K562 (cell line): ENCODE results near the gene WDR46. TPM values are rescaled to one million over a fixed set of nuclear protein-coding genes. Genes with fewer than 3 reads are reported as not detected.

Experiments used
- ATAC-seq: fragments of 200-7000 bp; cut with Tn5 transposase; 3 replicates; pipeline ENCODE4 v1.9.1; 2020; ENCODE audit warnings: moderate library complexity
- BruUV-seq: library from RNA; stranded (reverse); fragments of 400-500 nt; replicated peaks from 2 replicates; lab custom pipeline; 2021; lab: Mats Ljungman, UMichigan
- CTCF ChIA-PET: fragments of 300-600 bp; formaldehyde crosslinking; extraction: SDS; loops from one replicate; lab custom pipeline; 2021; ENCODE audit warnings: low intra/inter-chr PET ratio; lab: Yijun Ruan, JAX
- POLR2A ChIA-PET: fragments of 300-600, 350-650 bp; sonication (Branson Sonifier 250); formaldehyde crosslinking; extraction: SDS; loops from one replicate; lab custom pipeline; 2021; ENCODE audit warnings: antibody characterized with exemption, inconsistent platforms; lab: Yijun Ruan, JAX
- DNase-seq, 4 experiments: peaks; one replicate each; pipeline versions ENCODE4 v3.0.0 to v3.0.0-alpha.2; 2011 to 2018; ENCODE audit warnings: low spot score in 3 of 4, mixed read lengths in 3 of 4; ENCODE audit errors: extremely low read depth in 1 of 4
- FAIRE-seq: peaks from 2 replicates; lab custom pipeline; 2011; peaks lifted over from hg19 to GRCh38; lab: Jason Lieb, UNC
- H2AFZ ChIP-seq: 2 replicates; pipeline ENCODE4 v1.6.0; 2011; ENCODE audit warnings: low read depth, low read length, control low read depth, inconsistent platforms
- H3K27ac ChIP-seq: fragments of 200-600 bp; 3 replicates; pipeline ENCODE4 v1.8.0; 2011; ENCODE audit warnings: low read depth, mild to moderate bottlenecking, control low read depth, inconsistent platforms, low read length, moderate library complexity, mixed read lengths; ENCODE audit errors: extremely low read depth
- H3K27me3 ChIP-seq, 2 experiments: fragments of 300-600 bp in 1 of 2; 2 replicates in 1 of 2; 3 replicates in 1 of 2; pipeline versions ENCODE4 v1.6.0 to v1.8.0; 2011; ENCODE audit warnings: inconsistent platforms in 2 of 2, low read length in 2 of 2, mild to moderate bottlenecking in 1 of 2, mixed read lengths in 1 of 2, moderate library complexity in 1 of 2; ENCODE audit not compliant: control insufficient read depth in 2 of 2, insufficient read depth in 2 of 2
- H3K36me3 ChIP-seq: fragments of 300-600 bp; 3 replicates; pipeline ENCODE4 v1.8.0; 2011; ENCODE audit warnings: mild to moderate bottlenecking, low read length, inconsistent platforms; ENCODE audit not compliant: control insufficient read depth, insufficient read depth
- H3K4me1 ChIP-seq, 2 experiments: fragments of 200-600 bp in 1 of 2; replicated peaks in 1 of 2; 2 replicates in 1 of 2; 3 replicates in 1 of 2; pipeline versions ENCODE4 v1.5.1 to v1.8.0; 2011; ENCODE audit warnings: inconsistent platforms in 2 of 2, low read length in 2 of 2, mild to moderate bottlenecking in 1 of 2, mixed read lengths in 1 of 2, moderate library complexity in 1 of 2; ENCODE audit not compliant: control insufficient read depth in 2 of 2, insufficient read depth in 2 of 2
- H3K4me2 ChIP-seq: 2 replicates; pipeline ENCODE4 v1.6.1; 2011; ENCODE audit warnings: low read length, control low read depth, inconsistent platforms, mixed read lengths; ENCODE audit not compliant: insufficient read depth
- H3K4me3 ChIP-seq: fragments of 200-600 bp; sonication (generic), shearing (Covaris generic); 2 replicates; pipeline ENCODE4 v1.5.1; 2016; ENCODE audit warnings: control low read depth, inconsistent platforms
- H3K79me2 ChIP-seq: fragments of 200-600 bp; 3 replicates; pipeline ENCODE4 v1.8.0; 2011; ENCODE audit warnings: low read length, inconsistent platforms; ENCODE audit not compliant: control insufficient read depth, insufficient read depth
- H3K9ac ChIP-seq, 2 experiments: 2 replicates each; pipeline versions ENCODE4 v1.6.0 to v1.6.1; 2011; ENCODE audit warnings: low read depth in 2 of 2, low read length in 2 of 2, control low read depth in 1 of 2, inconsistent platforms in 1 of 2, mild to moderate bottlenecking in 1 of 2, mixed read lengths in 1 of 2; ENCODE audit not compliant: insufficient read depth in 1 of 2
- H3K9me1 ChIP-seq: one replicate; pipeline ENCODE4 v1.6.0; 2011; ENCODE audit warnings: inconsistent platforms, mild to moderate bottlenecking, low read length, moderate library complexity; ENCODE audit not compliant: control insufficient read depth, insufficient read depth
- H3K9me3 ChIP-seq: replicated peaks from 2 replicates; pipeline ENCODE4 v1.5.1; 2011; ENCODE audit warnings: low read depth, low read length, inconsistent platforms; ENCODE audit not compliant: control insufficient read depth, insufficient read depth
- H4K20me1 ChIP-seq: replicated peaks from 2 replicates; pipeline ENCODE4 v1.6.1; 2011; ENCODE audit warnings: low read length, inconsistent platforms, mixed read lengths; ENCODE audit not compliant: control insufficient read depth, insufficient read depth
- ADNP ChIP-seq: fragments of 200-800 bp; sonication (Bioruptor generic); IDR thresholded peaks from 2 replicates; pipeline ENCODE4 v1.6.1; 2016; ENCODE audit warnings: missing genetic modification characterization, missing compliant biosample characterization
- GTF2B ChIP-seq: IDR thresholded peaks from 2 replicates; pipeline ENCODE4 v1.6.1; 2011; ENCODE audit not compliant: insufficient read length; ENCODE audit errors: extremely low read depth
- HIVEP1 ChIP-seq: fragments of 250-450 bp; sonication (Bioruptor Pico); IDR thresholded peaks from 2 replicates; pipeline ENCODE4 v1.4.0; 2020; ENCODE audit warnings: mild to moderate bottlenecking
- MXI1 ChIP-seq: IDR thresholded peaks from 2 replicates; pipeline ENCODE4 v1.6.1; 2011; ENCODE audit warnings: low read depth, mild to moderate bottlenecking, improper control_type of control experiment, low read length
- PATZ1 ChIP-seq: fragments of 250-450 bp; sonication (Bioruptor Pico); IDR thresholded peaks from 2 replicates; pipeline ENCODE4 v1.5.0; 2020; ENCODE audit warnings: mild to moderate bottlenecking, borderline replicate concordance
- PHF20 ChIP-seq: fragments of 450-650 bp; IDR thresholded peaks from 2 replicates; pipeline ENCODE4 v1.6.1; 2018; ENCODE audit not compliant: partially characterized antibody
- POLR2H ChIP-seq: IDR thresholded peaks from 2 replicates; pipeline ENCODE4 v1.6.1; 2016; ENCODE audit warnings: missing genetic modification characterization, low read depth, mild to moderate bottlenecking, control low read depth, missing compliant biosample characterization, moderate library complexity
- RB1 ChIP-seq: fragments of 450-650 bp; IDR thresholded peaks from 2 replicates; pipeline ENCODE4 v1.6.1; 2017; ENCODE audit warnings: low read depth, mild to moderate bottlenecking
- SNRNP70 ChIP-seq: fragments of 200-400 bp; formaldehyde crosslinking; optimal IDR thresholded peaks from 2 replicates; pipeline ENCODE3; 2017; ENCODE audit warnings: low read depth, low read length
- STAT5A ChIP-seq: IDR thresholded peaks from 2 replicates; pipeline ENCODE4 v1.6.1; 2012; ENCODE audit warnings: low read length, inconsistent platforms, borderline replicate concordance
- YY1 ChIP-seq, 3 experiments: IDR thresholded peaks; 2 replicates each; pipeline ENCODE4 v1.6.1; 2011; ENCODE audit warnings: low read length in 2 of 3, mild to moderate bottlenecking in 2 of 3, moderate library complexity in 2 of 3, borderline replicate concordance in 1 of 3, control low read depth in 1 of 3, low read depth in 1 of 3; ENCODE audit not compliant: insufficient read depth in 3 of 3, insufficient replicate concordance in 2 of 3, control insufficient read depth in 1 of 3, insufficient read length in 1 of 3; ENCODE audit errors: extremely low read depth in 1 of 3
- ZNF133 ChIP-seq: fragments of 250-450 bp; sonication (Bioruptor Pico); IDR thresholded peaks from 2 replicates; pipeline ENCODE4 v1.4.0; 2020; ENCODE audit warnings: mild to moderate bottlenecking
- WGBS: fragments of 100-300 bp; shearing (Covaris generic); methylation state at CpG from one replicate; pipeline ENCODE4 v1.1.6; 2016; ENCODE audit warnings: low coverage, mixed read lengths; ENCODE audit not compliant: insufficient coverage; ENCODE audit errors: missing lambda C conversion rate; 5-methylcytosine and 5-hydroxymethylcytosine counted together
- in situ Hi-C: fragments of 300-500 bp; cut with MboI; formaldehyde crosslinking; loops from 4 replicates; pipeline ENCODE4 v1.15.0; 2018; ENCODE audit warnings: inconsistent platforms, mixed read lengths
- intact Hi-C: fragments of 100-400 bp; cut with micrococcal nuclease; formaldehyde crosslinking; loops from 2 replicates; pipeline ENCODE4 v1.14.2; 2022
- polyA plus RNA-seq, 8 experiments: library from polyadenylated mRNA; depleted of rRNA in 4 of 8; stranded (reverse) in 5 of 8; unstranded in 3 of 8; fragments of >200 nt; fragmentation: Nextera tagmentation in 2 of 8; fragmentation: Illumina TruSeq in 1 of 8; extraction: Ambion mirVana in 2 of 8; extraction: Trizol in 1 of 8; gene quantifications; 2 replicates each; pipeline versions ENCODE4 v1.2.1 to v1.2.3, GENCODE V29; 2011 to 2014; ENCODE audit warnings: inconsistent platforms in 1 of 8, missing spikeins in 1 of 8
- total RNA-seq, 7 experiments: library from RNA; depleted of rRNA in 6 of 7; stranded (reverse); fragments of >200 nt in 6 of 7; fragmentation: Illumina TruSeq in 2 of 7; extraction: Trizol in 2 of 7; gene quantifications; 2 replicates each; pipeline versions ENCODE4 v1.2.1 to v1.2.3, GENCODE V29; 2011 to 2021; ENCODE audit warnings: low replicate concordance in 1 of 7
- TF ChIP-seq, protein P1 (sequence below): sonication (generic); formaldehyde crosslinking; IDR thresholded peaks from 2 replicates; pipeline ENCODE4 v1.8.0; 2022; ENCODE audit warnings: missing genetic modification reagents, mild to moderate bottlenecking, moderate library complexity, borderline replicate concordance
- TF ChIP-seq, protein P2 (sequence below), 2 experiments: IDR thresholded peaks; 2 replicates each; pipeline ENCODE4 v1.6.1; 2011; ENCODE audit warnings: borderline replicate concordance in 1 of 2, control low read depth in 1 of 2, low read depth in 1 of 2, low read length in 1 of 2, mild to moderate bottlenecking in 1 of 2, mixed read lengths in 1 of 2, moderate library complexity in 1 of 2; ENCODE audit not compliant: insufficient read depth in 1 of 2, insufficient read length in 1 of 2, poor library complexity in 1 of 2, severe bottlenecking in 1 of 2; ENCODE audit errors: extremely low read depth in 1 of 2

WDR46 gene
- total and polyA plus RNA-seq, 9 of the 15 experiments (the other 6 are each of a cell fraction or from before 2014, with no cell fraction given) = 8.9 to 146 (median 93.1) TPM

- peak within 1 kb of the TSS; percentile 90 for H3K27ac ChIP-seq
- in situ Hi-C loops = no loop called here
- H3K27me3 ChIP-seq = no peaks in the 10 kb centered on the region
- H3K4me2 ChIP-seq = peak within 1 kb of the TSS; percentile 95
- BruUV-seq = TSS peak; percentile 45
- H3K4me1 ChIP-seq = peaks cover 35 to 53% of the 10 kb centered on the region in 2 experiments
- 2% methylated on average over 41 of the region's 47 CpGs for WGBS
- DNase-seq (peak; percentile 60 to 71 (median 62)), FAIRE-seq (no peak), ATAC-seq (peak; percentile 26)
- intact Hi-C loops = loop anchor here (1.0 to 2.0 kb wide), 2 partner anchors 15 to 113 kb away; partner anchors contain the start of genes RXRB and SLC39A7
- H3K36me3 ChIP-seq = peaks cover 32% of the 10 kb centered on the region
- H3K79me2 ChIP-seq = peaks cover 46% of the 10 kb centered on the region
- peak within 1 kb of the TSS; percentile 68 for H3K4me3 ChIP-seq
- H3K9me3 ChIP-seq = no peaks in the 10 kb centered on the region
- H3K9ac ChIP-seq = peak within 1 kb of the TSS; percentile 84 to 99
- H3K9me1 ChIP-seq = no peaks in the 10 kb centered on the region
- H2AFZ ChIP-seq = peak within 1 kb of the TSS; percentile 86
- peaks cover 7% of the 10 kb centered on the region; the same call in 1 of the 2 replicates for H4K20me1 ChIP-seq
- CTCF ChIA-PET = interaction anchor here (0.6 kb wide), 1 partner anchor 11 kb away, joined by 3 read pairs; no protein-coding TSS in a partner anchor
- POLR2A ChIA-PET = interaction anchor here (2.1 to 3.9 kb wide), 3 partner anchors 12 to 24 kb away, joined by 5 to 36 read pairs (median 25); partner anchors contain the start of genes PFDN6, RGL2 and WDR46
- TF ChIP-seq, protein P1, sequence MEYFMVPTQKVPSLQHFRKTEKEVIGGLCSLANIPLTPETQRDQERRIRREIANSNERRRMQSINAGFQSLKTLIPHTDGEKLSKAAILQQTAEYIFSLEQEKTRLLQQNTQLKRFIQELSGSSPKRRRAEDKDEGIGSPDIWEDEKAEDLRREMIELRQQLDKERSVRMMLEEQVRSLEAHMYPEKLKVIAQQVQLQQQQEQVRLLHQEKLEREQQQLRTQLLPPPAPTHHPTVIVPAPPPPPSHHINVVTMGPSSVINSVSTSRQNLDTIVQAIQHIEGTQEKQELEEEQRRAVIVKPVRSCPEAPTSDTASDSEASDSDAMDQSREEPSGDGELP (CRISPR knock-in tag) = 0 out of 2 replicates have a peak, but pooled peaks have one; percentile 58
- TF ChIP-seq, protein P2, sequence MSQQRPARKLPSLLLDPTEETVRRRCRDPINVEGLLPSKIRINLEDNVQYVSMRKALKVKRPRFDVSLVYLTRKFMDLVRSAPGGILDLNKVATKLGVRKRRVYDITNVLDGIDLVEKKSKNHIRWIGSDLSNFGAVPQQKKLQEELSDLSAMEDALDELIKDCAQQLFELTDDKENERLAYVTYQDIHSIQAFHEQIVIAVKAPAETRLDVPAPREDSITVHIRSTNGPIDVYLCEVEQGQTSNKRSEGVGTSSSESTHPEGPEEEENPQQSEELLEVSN (IDR thresholded peaks at IDR 0.05; ENCODE audit: borderline replicate concordance in 1 of 2, extremely low read depth in 1 of 2, insufficient read depth in 1 of 2, insufficient read length in 1 of 2, low read depth in 1 of 2, low read length in 1 of 2, poor library complexity in 1 of 2, severe bottlenecking in 1 of 2) = no peak
- TF ChIP-seq YY1 (IDR thresholded peaks at IDR 0.05; ENCODE audit: borderline replicate concordance in 1 of 3, control insufficient read depth in 1 of 3, extremely low read depth in 1 of 3, insufficient read depth in 3 of 3, insufficient read length in 1 of 3, insufficient replicate concordance in 2 of 3, low read depth in 1 of 3, low read length in 2 of 3) = peak in 1 of 3 experiments; percentile 70
- TF ChIP-seq PHF20 = peak; percentile 37
- no peak for TF ChIP-seq ZNF133
- no peak for TF ChIP-seq GTF2B
- 0 out of 2 replicates have a peak, but pooled peaks have one; percentile 68 for TF ChIP-seq HIVEP1
- TF ChIP-seq RB1 = peak; percentile 51; the same call in 1 of the 2 replicates
- 0 out of 2 replicates have a peak, but pooled peaks have one; percentile 7 for TF ChIP-seq POLR2H
- TF ChIP-seq ADNP = no peak
- no peak for TF ChIP-seq MXI1
- TF ChIP-seq PATZ1 (CRISPR knock-in tag) = peak; percentile 77; the same call in 1 of the 2 replicates
- no peak for TF ChIP-seq SNRNP70
- TF ChIP-seq STAT5A = no peak
These were observed 24.9 kb upstream of the WDR46 start, which contains the start of gene TAPBP for GRCh38 chr6:33313709-33314514. TSS of gene TAPBP (minus strand) at chr6:33314078. CDS start at chr6:33314041, 37 bp downstream.
